Neuronal stem cell (in vitro differentiated cells): ENCODE data around the gene LAMA5.
"Not testable (repeated sequence)": the region's sequence is repeated elsewhere in the genome, so short reads cannot be mapped to it uniquely, and the experiment has no call there.

ENCODE experiments used
- DNase-seq: peaks from one replicate; pipeline ENCODE4 v3.0.0-alpha.2; 2013; ENCODE audit warnings: low spot score
- H2AFZ ChIP-seq: one replicate; pipeline ENCODE4 v1.6.1; 2013; ENCODE audit warnings: mild to moderate bottlenecking, low read length, inconsistent platforms
- H2AK5ac ChIP-seq: 2 replicates; pipeline ENCODE4 v1.6.1; 2013; ENCODE audit warnings: low read depth, mild to moderate bottlenecking, inconsistent platforms, low read length, moderate library complexity, mixed read lengths
- H2BK120ac ChIP-seq: 2 replicates; pipeline ENCODE4 v1.6.1; 2013; ENCODE audit warnings: low read depth, mild to moderate bottlenecking, inconsistent platforms, low read length, moderate library complexity, mixed read lengths
- H2BK12ac ChIP-seq: one replicate; pipeline ENCODE4 v1.6.1; 2013; ENCODE audit warnings: low read length, inconsistent platforms
- H2BK15ac ChIP-seq: 2 replicates; pipeline ENCODE4 v1.6.1; 2013; ENCODE audit warnings: mild to moderate bottlenecking, low read length, inconsistent platforms, mixed read lengths
- H2BK5ac ChIP-seq: one replicate; pipeline ENCODE4 v1.6.1; 2013; ENCODE audit warnings: inconsistent platforms, mild to moderate bottlenecking, low read length, moderate library complexity
- H3K14ac ChIP-seq: one replicate; pipeline ENCODE4 v1.6.1; 2013; ENCODE audit warnings: low read length, inconsistent platforms
- H3K18ac ChIP-seq: 2 replicates; pipeline ENCODE4 v1.6.1; 2013; ENCODE audit warnings: low read length, inconsistent platforms
- H3K23ac ChIP-seq: 2 replicates; pipeline ENCODE4 v1.6.1; 2013; ENCODE audit warnings: low read depth, mild to moderate bottlenecking, mixed read lengths, low read length, inconsistent platforms; ENCODE audit not compliant: poor library complexity
- H3K27ac ChIP-seq: replicated peaks from 3 replicates; pipeline ENCODE4 v1.5.1; 2013; ENCODE audit warnings: low read length, inconsistent platforms
- H3K27me3 ChIP-seq, 3 experiments: 2 replicates each; pipeline ENCODE4 v1.6.1; 2013; ENCODE audit warnings: low read length in 3 of 3, mild to moderate bottlenecking in 2 of 3, inconsistent platforms in 1 of 3, low read depth in 1 of 3, mixed read lengths in 1 of 3, moderate library complexity in 1 of 3; ENCODE audit not compliant: control insufficient read depth in 3 of 3, insufficient read depth in 3 of 3
- H3K36me3 ChIP-seq, 2 donors: replicated peaks in 1 of 2; 2 replicates each; pipeline ENCODE4 v1.6.1; 2013; ENCODE audit warnings: low read length in 2 of 2; ENCODE audit not compliant: control insufficient read depth in 2 of 2, insufficient read depth in 2 of 2
- H3K4ac ChIP-seq: 2 replicates; pipeline ENCODE4 v1.6.1; 2013; ENCODE audit warnings: inconsistent platforms, mild to moderate bottlenecking, low read length, moderate library complexity
- H3K4me1 ChIP-seq, 2 donors: 1 replicate in 1 of 2; 2 replicates in 1 of 2; pipeline ENCODE4 v1.6.1; 2013; ENCODE audit warnings: low read length in 2 of 2, low read depth in 1 of 2; ENCODE audit not compliant: control insufficient read depth in 2 of 2, insufficient read depth in 1 of 2
- H3K4me2 ChIP-seq: one replicate; pipeline ENCODE4 v1.6.1; 2013; ENCODE audit warnings: mild to moderate bottlenecking, low read length, inconsistent platforms; ENCODE audit not compliant: insufficient read depth, poor library complexity, severe bottlenecking
- H3K4me3 ChIP-seq, 2 donors: 2 replicates each; pipeline ENCODE4 v1.5.1; 2013; ENCODE audit warnings: low read length in 2 of 2, mild to moderate bottlenecking in 2 of 2, inconsistent platforms in 1 of 2, moderate library complexity in 1 of 2
- H3K79me1 ChIP-seq: one replicate; pipeline ENCODE4 v1.6.1; 2013; ENCODE audit warnings: low read depth, mild to moderate bottlenecking, inconsistent platforms, low read length, moderate library complexity
- H3K9ac ChIP-seq: one replicate; pipeline ENCODE4 v1.6.1; 2013; ENCODE audit warnings: mild to moderate bottlenecking, low read depth, low read length, inconsistent platforms; ENCODE audit not compliant: poor library complexity
- H3K9me3 ChIP-seq, 2 donors: replicated peaks in 1 of 2; 2 replicates each; pipeline versions ENCODE3 to v1.6.1; 2013; ENCODE audit warnings: low read length in 2 of 2, mild to moderate bottlenecking in 2 of 2, inconsistent platforms in 1 of 2, low read depth in 1 of 2, mixed read lengths in 1 of 2, moderate library complexity in 1 of 2; ENCODE audit not compliant: control insufficient read depth in 2 of 2, insufficient read depth in 1 of 2
- H4K8ac ChIP-seq: one replicate; pipeline ENCODE4 v1.6.1; 2013; ENCODE audit warnings: low read depth, mild to moderate bottlenecking, inconsistent platforms, low read length, moderate library complexity
- H4K91ac ChIP-seq: one replicate; pipeline ENCODE4 v1.6.1; 2013; ENCODE audit warnings: low read length, low read depth, mild to moderate bottlenecking, inconsistent platforms; ENCODE audit not compliant: poor library complexity
- WGBS, 2 donors: extraction: QIAGEN DNeasy Blood & Tissue Kit; methylation state at CpG; one replicate each; pipeline ENCODE4 v1.1.7; 2013; ENCODE audit warnings: missing lambda C conversion rate in 2 of 2, mixed read lengths in 1 of 2; ENCODE audit not compliant: insufficient read length in 2 of 2, insufficient replicate concordance in 1 of 2; ENCODE audit errors: extremely low coverage in 2 of 2; 5-methylcytosine and 5-hydroxymethylcytosine counted together

LAMA5 gene

GRCh38 chr20:62374331-62375152, 7.4 kb upstream of the LAMA5 start:
- H4K8ac ChIP-seq: peak overlapping the region; percentile 58
- H2BK120ac ChIP-seq: peak overlapping the region; percentile 96
- peak overlapping the region; percentile 97 for H3K18ac ChIP-seq
- WGBS, 2 donors: no CpG with 5 or more reads among the region's 24 CpGs
- H2BK5ac ChIP-seq: peak overlapping the region; percentile 98
- H3K14ac ChIP-seq: peak overlapping the region; percentile 77
- peak overlapping the region; percentile 23 for H3K27ac ChIP-seq
- H2BK15ac ChIP-seq: peak overlapping the region; percentile 99
- H3K4me3 ChIP-seq: no peak overlapping the region
- peak overlapping the region; percentile 79 for H4K91ac ChIP-seq
- H2BK12ac ChIP-seq: peak overlapping the region; percentile 81
- H3K4me2 ChIP-seq: no peak overlapping the region
- H3K9ac ChIP-seq: peak overlapping the region; percentile 50
- peak overlapping the region; percentile 100 for H2AK5ac ChIP-seq
- peak overlapping the region; percentile 91 for H3K4ac ChIP-seq
- no peak for DNase-seq
- H3K27me3 ChIP-seq: no peaks in the 10 kb centered on the region
- peaks cover 0 to 5% of the 10 kb centered on the region in 2 donors for H3K36me3 ChIP-seq
- H3K79me1 ChIP-seq: no peaks in the 10 kb centered on the region
- no peak overlapping the region for H2AFZ ChIP-seq
- H3K23ac ChIP-seq: peak overlapping the region; percentile 93
- H3K4me1 ChIP-seq: peaks cover 18 to 30% of the 10 kb centered on the region in 2 donors
- H3K9me3 ChIP-seq: peaks cover 3 to 9% of the 10 kb centered on the region in 2 donors

- peak overlapping the region; percentile 37 for H3K23ac ChIP-seq
- H3K36me3 ChIP-seq, DNase-seq, H4K8ac ChIP-seq, H3K27me3 ChIP-seq, H3K4me2 ChIP-seq, H3K9ac ChIP-seq, H3K9me3 ChIP-seq, H3K27ac ChIP-seq, H3K79me1 ChIP-seq, H3K4me3 ChIP-seq, H4K91ac ChIP-seq, H2AFZ ChIP-seq, H3K14ac ChIP-seq: not testable (repeated sequence)
- H2BK15ac ChIP-seq: peak overlapping the region; percentile 99
- whole genome bisulfite sequencing, 2 donors: no CpG with 5 or more reads among the region's 40 CpGs
- H2BK5ac ChIP-seq: peak overlapping the region; percentile 98
- peaks cover 24 to 35% of the 10 kb centered on the region in 2 donors for H3K4me1 ChIP-seq
- peak overlapping the region; percentile 100 for H2AK5ac ChIP-seq
- H2BK120ac ChIP-seq: peak overlapping the region; percentile 96
- peak overlapping the region; percentile 12 for H3K4ac ChIP-seq
- H2BK12ac ChIP-seq: peak overlapping the region; percentile 30
- H3K18ac ChIP-seq: peak overlapping the region; percentile 97
These were observed 6.6 kb upstream of the LAMA5 start for GRCh38 chr20:62373631-62374179.

DNA sequence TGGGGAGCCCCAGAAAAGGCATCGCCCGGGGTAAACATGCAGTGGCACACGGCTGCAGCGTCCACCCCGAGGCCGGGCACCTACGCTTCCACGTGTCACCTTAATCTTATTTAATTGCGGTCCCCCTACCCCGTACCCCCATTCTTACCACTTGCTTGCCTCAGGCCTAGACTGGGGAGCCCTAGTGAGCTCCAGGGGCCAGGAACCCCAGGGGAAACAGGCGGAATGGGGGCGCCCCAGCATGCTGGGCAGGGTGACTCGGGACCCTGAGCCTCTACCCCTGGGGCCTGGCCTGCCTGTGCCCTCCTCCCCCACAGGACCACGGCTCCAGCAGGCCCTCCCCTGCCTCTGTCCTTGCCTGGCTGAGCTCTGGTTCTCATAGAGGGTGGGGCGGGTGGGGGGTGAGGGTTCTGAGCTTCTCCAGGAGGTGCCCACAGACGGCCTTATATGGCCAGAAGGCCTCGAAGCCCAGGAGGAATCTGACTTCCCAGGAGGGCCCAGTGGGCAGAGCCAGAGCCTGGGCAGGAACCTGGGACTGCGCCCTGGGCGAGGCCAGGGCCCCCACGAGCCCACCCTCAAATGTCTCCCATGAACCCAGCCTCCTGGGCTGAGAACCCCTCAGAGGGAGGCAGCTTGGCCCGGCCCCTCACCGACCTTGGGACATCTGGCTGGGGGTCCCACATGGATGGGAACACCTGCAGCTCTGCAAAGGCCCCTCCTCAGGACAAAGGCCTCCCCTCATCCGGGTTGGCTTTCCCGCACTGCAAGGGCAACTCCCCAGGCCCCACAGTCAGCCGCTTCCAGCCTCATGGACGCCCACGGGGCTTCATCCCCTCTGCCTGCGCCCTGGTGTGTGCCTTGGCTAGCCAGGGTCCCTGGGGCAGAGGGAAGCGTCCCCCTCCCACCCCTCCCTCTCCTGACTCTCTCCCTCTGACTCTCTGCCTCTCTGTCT, 5.2 kb upstream of the LAMA5 start:
- Histone ChIP-seq H3K23ac (peak overlapping the region; percentile 73), H2BK5ac (no peak overlapping the region), H3K9me3 (peaks cover 3 to 9% of the 10 kb centered on the region in 2 donors), H2BK12ac (peak overlapping the region; percentile 63), H2BK15ac (peak overlapping the region; percentile 99), H2BK120ac (peak overlapping the region; percentile 67), H3K18ac (peak overlapping the region; percentile 62), H3K4me3 (no peak overlapping the region), H4K91ac (no peak overlapping the region), H2AK5ac (peak overlapping the region; percentile 12), H3K9ac (no peak overlapping the region), H2AFZ (no peak overlapping the region), H3K79me1 (peaks cover 4% of the 10 kb centered on the region), H3K4me1 (peaks cover 38 to 49% of the 10 kb centered on the region in 2 donors), H3K27ac (no peak overlapping the region), H3K36me3 (peaks cover 0 to 2% of the 10 kb centered on the region in 2 donors), H3K4ac (no peak overlapping the region), H3K4me2 (no peak overlapping the region), H3K27me3 (no peaks in the 10 kb centered on the region), H3K14ac (no peak overlapping the region), H4K8ac (no peak overlapping the region)
- no CpG with 5 or more reads among the region's 29 CpGs for WGBS, 2 donors
- no peak for DNase-seq
